GM18520 (cell line): ENCODE data around the gene TBX6.

ENCODE experiments used
- ATAC-seq: cut with Tn5 transposase; IDR thresholded peaks from one replicate; pipeline ENCODE4 v1.9.1; 2021; ENCODE audit not compliant: unreplicated experiment

The TBX6 gene

GRCh38 chr16:30040221-30040620 lies 51.5 kb downstream of the TBX6 start:
- ATAC-seq, result no peak
